Panc1 (cell line): ENCODE data around the gene RAB43.

Source experiments
- POLR2AphosphoS5 ChIP-seq: IDR thresholded peaks from 2 replicates; pipeline ENCODE4 v1.6.1; 2012; ENCODE audit warnings: mild to moderate bottlenecking, low read depth, low read length, moderate library complexity
- TCF7L2 ChIP-seq: IDR thresholded peaks from 2 replicates; pipeline ENCODE4 v1.6.1; 2011; ENCODE audit warnings: mild to moderate bottlenecking, low read depth, low read length, inconsistent platforms
- TF ChIP-seq, protein P1 (sequence below): fragments of 450-650 bp; IDR thresholded peaks from 2 replicates; pipeline ENCODE4 v1.5.1; 2017; ENCODE audit warnings: mild to moderate bottlenecking

DNA sequence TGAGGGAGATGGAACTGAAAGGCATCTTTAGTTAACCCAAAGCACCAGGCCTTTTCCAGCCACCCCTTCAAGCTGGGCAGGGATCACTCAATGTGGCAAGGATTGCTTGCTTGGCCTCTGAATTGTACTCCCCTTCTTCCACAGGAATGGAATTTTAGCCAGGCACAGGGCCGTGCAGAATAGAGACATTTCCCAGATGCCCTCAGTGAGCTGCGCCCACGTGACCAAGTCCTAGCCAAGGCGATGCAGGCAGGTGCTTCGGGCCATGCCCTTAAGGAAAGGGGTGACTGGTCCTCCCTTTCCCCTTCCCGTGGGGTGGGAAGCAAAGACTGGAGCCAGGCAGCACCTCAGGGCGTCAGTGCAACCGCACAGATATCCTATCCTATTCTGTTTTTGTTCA lies 43.1 kb downstream of the RAB43 start:
- TF ChIP-seq, protein P1, sequence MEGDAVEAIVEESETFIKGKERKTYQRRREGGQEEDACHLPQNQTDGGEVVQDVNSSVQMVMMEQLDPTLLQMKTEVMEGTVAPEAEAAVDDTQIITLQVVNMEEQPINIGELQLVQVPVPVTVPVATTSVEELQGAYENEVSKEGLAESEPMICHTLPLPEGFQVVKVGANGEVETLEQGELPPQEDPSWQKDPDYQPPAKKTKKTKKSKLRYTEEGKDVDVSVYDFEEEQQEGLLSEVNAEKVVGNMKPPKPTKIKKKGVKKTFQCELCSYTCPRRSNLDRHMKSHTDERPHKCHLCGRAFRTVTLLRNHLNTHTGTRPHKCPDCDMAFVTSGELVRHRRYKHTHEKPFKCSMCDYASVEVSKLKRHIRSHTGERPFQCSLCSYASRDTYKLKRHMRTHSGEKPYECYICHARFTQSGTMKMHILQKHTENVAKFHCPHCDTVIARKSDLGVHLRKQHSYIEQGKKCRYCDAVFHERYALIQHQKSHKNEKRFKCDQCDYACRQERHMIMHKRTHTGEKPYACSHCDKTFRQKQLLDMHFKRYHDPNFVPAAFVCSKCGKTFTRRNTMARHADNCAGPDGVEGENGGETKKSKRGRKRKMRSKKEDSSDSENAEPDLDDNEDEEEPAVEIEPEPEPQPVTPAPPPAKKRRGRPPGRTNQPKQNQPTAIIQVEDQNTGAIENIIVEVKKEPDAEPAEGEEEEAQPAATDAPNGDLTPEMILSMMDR: no peak
- TF ChIP-seq POLR2AphosphoS5 (no peak), TCF7L2 (no peak)
